OCI-LY3 (cell line): Measurements from ENCODE around the gene DHRSX.

ENCODE experiments used
- CTCF ChIP-seq: fragments of 200-600, 300-600 bp; sonication (generic); IDR thresholded peaks from 2 replicates; pipeline ENCODE4 v1.5.1; 2014; ENCODE audit warnings: antibody characterized with exemption, low read length, low read depth
- EZH2phosphoT487 ChIP-seq: fragments of 200-600 bp; shearing (Covaris generic); IDR thresholded peaks from 2 replicates; pipeline ENCODE4 v1.6.1; 2018; ENCODE audit warnings: antibody characterized with exemption, mixed run types, low read depth

- TF ChIP-seq CTCF (no peak), EZH2phosphoT487 (no peak)
Observed at GRCh38 chrX:2468261-2469195, 32.2 kb downstream of the DHRSX start.
